AG08395 (cell line): ENCODE data around the gene OR4C12.
"Not testable (repeated sequence)": the region's sequence is repeated elsewhere in the genome, so short reads cannot be mapped to it uniquely, and the experiment has no call there.

ENCODE experiments used
- DNase-seq: peaks from one replicate; pipeline ENCODE4 v3.0.0; 2012; ENCODE audit warnings: mixed read lengths, low spot score

OR4C12 gene

GRCh38 chr11:49982435-49982834, at the start of gene OR4C12:
TSS of gene OR4C12 (minus strand) at chr11:49982535. CDS start at chr11:49982501, 34 bp downstream.
- not testable (repeated sequence) for DNase-seq

DNA sequence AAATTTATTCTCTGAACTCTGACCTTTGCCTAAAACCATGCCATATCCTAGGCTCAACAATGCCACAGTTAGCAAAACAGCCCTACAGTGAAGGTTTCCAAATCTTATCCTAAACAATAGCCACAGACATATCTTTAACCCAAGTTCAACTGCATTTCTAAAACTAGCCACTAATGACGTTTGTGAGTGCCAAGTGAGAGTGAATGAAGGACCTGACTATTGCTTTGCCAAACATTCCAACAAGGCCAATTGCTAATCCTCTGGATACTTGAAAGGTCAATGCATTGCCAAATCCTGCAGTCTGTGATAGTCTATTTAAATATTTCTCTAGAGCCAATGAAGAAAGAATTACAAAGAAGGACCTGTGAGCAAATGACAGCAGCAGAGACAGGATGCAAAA, 47.9 kb upstream of the OR4C12 start:
- DNase-seq: no peak

GRCh38 chr11:49995565-49995964, 13.2 kb upstream of the OR4C12 start:
- no peak for DNase-seq

DNA sequence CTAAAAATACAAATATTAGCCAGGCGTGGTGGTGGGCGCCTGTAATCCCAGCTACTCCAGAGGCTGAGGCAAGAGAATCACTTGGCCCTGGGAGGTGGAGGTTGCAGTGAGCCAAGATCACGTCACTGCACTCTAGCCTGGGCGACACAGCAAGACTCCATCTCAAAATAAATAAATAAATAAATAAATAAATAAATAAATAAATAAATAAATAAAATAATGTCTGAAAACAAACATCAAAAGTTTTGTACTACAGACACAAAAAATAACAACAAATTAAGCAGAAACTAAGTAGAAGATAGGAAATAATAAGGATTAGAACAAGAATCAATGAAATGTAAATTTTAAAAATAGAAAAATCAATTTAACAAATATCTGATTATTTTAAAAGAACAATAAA, 8.9 kb downstream of the OR4C12 start:
- DNase-seq: not testable (repeated sequence)

- no peak for DNase-seq
Observed at GRCh38 chr11:49952091-49952490, 30.2 kb downstream of the OR4C12 start, which contains the start of gene OR4C13. TSS of gene OR4C13 (plus strand) at chr11:49952391. CDS start at chr11:49952423, 32 bp downstream.

- not testable (repeated sequence) for DNase-seq
Observed at GRCh38 chr11:49948701-49949100, 33.6 kb downstream of the OR4C12 start.
